Fibroblast of skin of right quadriceps (primary cell): ENCODE measurements around the gene XRCC2.

Experiments
- DNase-seq: peaks from one replicate; pipeline ENCODE4 v3.0.0-alpha.2; 2013

Gene XRCC2

DNA sequence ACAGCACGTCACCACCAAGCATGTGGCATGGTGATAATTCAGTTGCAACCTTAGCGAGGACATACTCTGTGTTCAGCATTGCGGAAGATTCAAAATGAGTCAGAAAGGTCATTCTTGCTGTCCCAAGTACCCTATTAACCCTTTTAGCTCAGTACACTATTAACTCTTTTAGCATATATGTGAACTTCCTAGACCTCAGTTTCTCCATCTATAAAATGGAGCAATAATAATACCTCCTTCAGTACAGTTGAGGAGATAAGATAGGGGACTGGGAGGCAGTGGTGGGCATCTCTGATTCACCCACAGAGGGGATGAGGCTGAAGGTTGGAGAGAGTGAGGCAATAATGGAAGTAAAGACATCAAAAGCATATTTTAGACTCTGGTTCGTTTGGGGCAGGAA lies 67.3 kb downstream of the XRCC2 start:
- DNase-seq = no peak

DNA sequence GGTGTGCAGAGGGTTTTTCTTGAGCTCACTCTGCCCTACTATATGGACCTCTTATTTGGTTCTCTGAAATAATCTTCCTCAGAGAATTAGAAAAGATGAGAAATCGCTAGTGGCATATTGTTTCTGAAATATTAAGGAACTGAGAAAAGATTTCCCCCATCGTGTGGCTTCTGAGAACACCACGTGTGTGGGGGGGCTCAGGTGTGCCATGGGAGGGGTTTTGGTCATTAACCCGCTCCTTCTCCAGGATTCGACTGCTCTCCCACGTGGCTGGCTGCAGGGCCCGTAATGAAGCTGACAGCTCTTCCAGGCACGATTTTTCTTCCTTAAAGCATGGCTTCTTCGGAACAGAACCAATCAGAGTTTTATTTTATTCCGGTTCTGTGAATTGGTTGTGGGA lies 67.7 kb downstream of the XRCC2 start:
- DNase-seq = no peak

DNA sequence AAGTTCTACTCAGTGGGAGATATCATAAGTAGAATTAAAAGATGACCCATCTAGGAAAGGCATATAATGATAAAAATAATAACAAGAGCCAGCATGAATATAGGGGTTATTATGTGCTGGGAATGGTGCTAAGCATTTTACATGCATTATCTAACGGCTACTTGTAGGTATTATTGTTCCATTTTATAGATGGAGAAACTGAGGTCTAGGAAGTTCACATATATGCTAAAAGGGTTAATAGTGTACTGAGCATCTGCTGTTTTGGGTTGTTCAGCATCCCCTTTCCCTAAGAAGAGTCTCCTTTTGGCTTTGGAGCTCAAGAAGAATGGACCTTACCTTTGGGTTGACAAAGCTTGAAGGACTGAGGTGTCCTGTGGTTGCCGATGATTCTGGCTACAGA lies 68.9 kb downstream of the XRCC2 start:
- DNase-seq = no peak

DNA sequence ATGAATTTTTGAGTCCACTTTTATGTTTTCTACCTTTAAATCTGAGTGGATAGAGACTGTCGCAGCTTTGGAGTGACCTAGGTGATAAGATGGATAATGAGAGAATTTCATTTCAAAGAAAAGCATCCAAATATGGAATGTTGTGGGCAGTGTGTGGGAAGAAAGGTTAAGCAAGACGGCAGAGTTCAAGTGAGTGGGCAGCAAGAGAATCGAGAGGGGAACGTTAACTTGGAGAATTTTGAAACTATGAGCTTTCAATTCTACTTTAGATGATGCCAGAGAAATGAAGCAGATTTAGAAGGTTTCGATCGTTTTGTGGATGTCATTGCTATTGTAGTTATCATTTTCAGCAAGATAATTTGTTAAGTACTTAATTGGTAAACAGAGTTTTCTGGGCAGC lies 73.0 kb downstream of the XRCC2 start:
- no peak for DNase-seq

DNA sequence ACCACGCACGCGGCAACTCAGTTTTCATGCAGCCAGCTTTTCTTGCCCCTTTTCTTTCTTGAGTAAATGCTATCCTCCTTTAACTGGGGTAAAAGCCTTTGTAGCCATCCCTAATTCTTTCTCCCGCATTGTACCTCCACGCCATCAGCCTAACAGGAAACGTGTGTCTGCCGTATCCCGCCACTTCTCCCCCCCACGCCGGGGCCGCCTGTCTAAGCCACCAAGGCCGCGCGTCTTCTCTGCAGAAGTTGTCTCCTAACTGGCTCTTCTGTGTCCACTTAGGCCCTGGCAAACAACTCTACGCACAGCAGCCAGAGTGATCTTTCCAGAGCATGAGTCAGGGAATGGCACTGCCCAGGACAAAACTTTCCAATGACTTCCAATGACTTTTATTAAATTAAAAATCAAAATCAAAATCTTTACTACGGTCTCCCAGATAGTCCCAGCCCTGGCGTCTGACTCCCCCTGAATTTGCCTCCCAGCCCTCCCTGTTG lies 74.6 kb downstream of the XRCC2 start:
- DNase-seq = no peak

DNA sequence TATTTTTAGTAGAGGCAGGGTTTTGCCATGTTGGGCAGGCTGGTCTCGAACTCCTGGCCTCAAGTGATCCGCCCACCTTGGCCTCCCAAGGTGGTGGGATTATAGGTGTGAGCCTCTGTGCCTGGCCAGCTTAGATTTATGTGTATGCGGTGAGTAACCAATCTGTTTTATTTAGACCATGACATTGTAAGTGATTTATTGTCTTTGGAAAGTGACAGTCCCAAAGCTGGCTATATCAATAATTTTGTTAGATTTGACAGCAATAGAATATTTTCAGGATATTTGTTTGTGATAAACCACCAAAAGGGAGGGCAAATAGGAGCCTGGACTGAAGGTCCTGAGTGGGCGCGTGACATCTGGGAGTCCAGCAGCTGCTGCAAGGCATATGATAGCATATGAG lies 75.7 kb downstream of the XRCC2 start:
- DNase-seq = no peak

DNA sequence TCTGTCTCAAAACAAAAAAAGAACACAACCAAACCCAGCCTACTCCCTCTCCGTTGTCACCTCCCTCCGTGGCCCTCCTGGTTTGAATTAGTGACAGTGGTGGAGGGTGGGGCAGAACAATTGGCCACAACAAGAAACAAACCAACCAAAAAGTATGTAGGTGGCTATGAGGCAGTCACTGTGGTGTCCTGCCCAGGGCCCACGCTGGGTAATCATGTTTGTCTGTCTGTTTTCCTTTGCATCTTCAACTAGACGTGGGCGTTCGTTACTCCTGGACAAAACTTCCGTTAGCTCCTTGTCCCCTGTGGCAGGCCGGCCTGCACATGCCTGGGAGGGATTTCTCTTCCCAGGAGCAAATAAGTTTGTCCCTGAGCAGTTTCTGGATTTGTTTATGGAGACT lies 78.4 kb downstream of the XRCC2 start:
- DNase-seq = no peak

DNA sequence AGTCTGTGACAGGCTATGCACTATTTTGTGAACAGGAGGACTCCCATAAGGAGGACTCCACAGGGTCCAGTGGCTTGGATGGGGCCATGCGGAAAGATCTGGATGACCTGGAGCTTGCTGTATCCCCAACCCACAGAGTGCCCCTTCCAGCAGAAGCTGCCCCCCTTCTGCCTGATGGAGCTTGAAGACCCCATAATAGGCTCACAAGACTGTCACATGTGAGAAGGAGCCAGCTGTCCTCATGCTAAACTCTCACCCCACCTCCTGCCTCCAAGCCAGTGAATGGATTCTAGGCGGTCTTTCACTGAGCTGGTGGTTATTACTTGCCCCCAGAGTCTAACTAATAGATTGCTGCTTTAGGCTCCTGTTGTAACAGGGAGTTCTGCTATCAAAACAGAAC lies 79.1 kb downstream of the XRCC2 start:
- no peak for DNase-seq
